GM23338 (cell line): ENCODE measurements around the gene SLC2A2. TPM values are rescaled to one million over a fixed set of nuclear protein-coding genes. Genes with fewer than 3 reads are reported as not detected.

Experiments
- ATAC-seq: fragments of 200-7000 bp; cut with Tn5 transposase; 3 replicates; pipeline ENCODE4 v1.9.1; 2020
- DNase-seq: peaks from one replicate; pipeline ENCODE4 v3.0.0-alpha.2; 2015; ENCODE audit warnings: low spot score
- H2AFZ ChIP-seq: fragments of 200-600 bp; sonication (generic); 2 replicates; pipeline ENCODE4 v1.8.0; 2016; ENCODE audit warnings: antibody characterized with exemption, mild to moderate bottlenecking, moderate library complexity
- H3F3A ChIP-seq: fragments of 200-600 bp; sonication (generic); replicated peaks from 2 replicates; pipeline ENCODE4 v1.8.0; 2017; ENCODE audit warnings: antibody characterized with exemption, mixed run types, low read depth
- H3K27ac ChIP-seq: fragments of 200-600 bp; sonication (generic); 2 replicates; pipeline ENCODE4 v1.6.1; 2016; ENCODE audit warnings: low read depth
- H3K27me3 ChIP-seq: fragments of 200-600 bp; sonication (generic); 2 replicates; pipeline ENCODE4 v1.8.0; 2016; ENCODE audit warnings: mild to moderate bottlenecking, mixed run types, moderate library complexity; ENCODE audit not compliant: insufficient read depth
- H3K36me3 ChIP-seq: fragments of 200-600 bp; sonication (generic); 2 replicates; pipeline ENCODE4 v1.8.0; 2016; ENCODE audit warnings: mild to moderate bottlenecking; ENCODE audit not compliant: insufficient read depth
- H3K4me1 ChIP-seq: fragments of 200-600 bp; sonication (generic); 2 replicates; pipeline ENCODE4 v1.8.0; 2016; ENCODE audit warnings: mild to moderate bottlenecking, moderate library complexity; ENCODE audit not compliant: insufficient read depth
- H3K4me2 ChIP-seq: fragments of 200-600 bp; sonication (generic); 2 replicates; pipeline ENCODE4 v1.7.1; 2017; ENCODE audit warnings: mixed run types
- H3K4me3 ChIP-seq: fragments of 200-600 bp; sonication (generic); 2 replicates; pipeline ENCODE4 v1.6.1; 2016; ENCODE audit warnings: mixed run types
- H3K79me2 ChIP-seq: fragments of 200-600 bp; sonication (generic); replicated peaks from 2 replicates; pipeline ENCODE4 v1.8.0; 2017; ENCODE audit warnings: mild to moderate bottlenecking; ENCODE audit not compliant: insufficient read depth
- H3K9me2 ChIP-seq: fragments of 200-600 bp; sonication (generic); 2 replicates; pipeline ENCODE4 v1.8.0; 2017; ENCODE audit not compliant: insufficient read depth
- H4K20me1 ChIP-seq: fragments of 200-600 bp; sonication (generic); replicated peaks from 2 replicates; pipeline ENCODE4 v1.8.0; 2017; ENCODE audit warnings: mild to moderate bottlenecking; ENCODE audit not compliant: insufficient read depth
- H3K27ac Mint-ChIP-seq: 2 replicates; pipeline ENCODE4 v1.8.0; 2020; ENCODE audit warnings: inconsistent platforms, mild to moderate bottlenecking, moderate library complexity, mixed read lengths
- H3K27me3 Mint-ChIP-seq: 3 replicates; pipeline ENCODE4 v1.8.0; 2022; ENCODE audit warnings: low read depth, mild to moderate bottlenecking, moderate library complexity, mixed read lengths, inconsistent platforms; ENCODE audit not compliant: insufficient read depth, poor library complexity
- H3K36me3 Mint-ChIP-seq: 3 replicates; pipeline ENCODE4 v1.8.0; 2021; ENCODE audit warnings: low read depth, mild to moderate bottlenecking, inconsistent platforms, moderate library complexity, mixed read lengths
- H3K4me1 Mint-ChIP-seq: 3 replicates; pipeline ENCODE4 v1.8.0; 2020; ENCODE audit warnings: mild to moderate bottlenecking, inconsistent platforms, mixed read lengths
- H3K4me3 Mint-ChIP-seq: 3 replicates; pipeline ENCODE4 v1.8.0; 2021; ENCODE audit warnings: moderate library complexity, mild to moderate bottlenecking, inconsistent platforms, mixed read lengths
- H3K9me3 Mint-ChIP-seq: 3 replicates; pipeline ENCODE4 v1.8.0; 2020; ENCODE audit warnings: moderate library complexity, mild to moderate bottlenecking, inconsistent platforms, mixed read lengths
- CTCF ChIP-seq, 2 experiments: fragments of 200-600 bp in 1 of 2; sonication (generic) in 1 of 2; conservative IDR thresholded peaks; 2 replicates each; pipeline versions ENCODE4 v1.5.1 to v1.6.1; 2016 to 2017; ENCODE audit warnings: antibody characterized with exemption in 2 of 2, low read depth in 2 of 2, mild to moderate bottlenecking in 2 of 2, moderate library complexity in 1 of 2
- ETS1 ChIP-seq: IDR thresholded peaks from 2 replicates; pipeline ENCODE4 v1.6.1; 2016; ENCODE audit warnings: antibody characterized with exemption
- EZH2 ChIP-seq: fragments of 200-600 bp; sonication (generic); IDR thresholded peaks from one replicate; pipeline ENCODE4 v1.8.0; 2017; ENCODE audit warnings: antibody characterized with exemption, mild to moderate bottlenecking, low read depth; ENCODE audit not compliant: unreplicated experiment
- EZH2phosphoT487 ChIP-seq: fragments of 200-600 bp; sonication (generic); IDR thresholded peaks from one replicate; pipeline ENCODE4 v1.8.1; 2018; ENCODE audit warnings: antibody characterized with exemption; ENCODE audit not compliant: unreplicated experiment
- JUNB ChIP-seq: IDR thresholded peaks from one replicate; pipeline ENCODE4 v1.6.1; 2016; ENCODE audit warnings: antibody characterized with exemption; ENCODE audit not compliant: unreplicated experiment
- NANOG ChIP-seq: IDR thresholded peaks from 2 replicates; pipeline ENCODE4 v1.6.1; 2016; ENCODE audit warnings: antibody characterized with exemption, borderline replicate concordance
- POLR2AphosphoS5 ChIP-seq: IDR thresholded peaks from 2 replicates; pipeline ENCODE4 v1.6.1; 2016; ENCODE audit warnings: antibody characterized with exemption, low read depth
- STAT1 ChIP-seq: IDR thresholded peaks from one replicate; pipeline ENCODE4 v1.6.1; 2016; ENCODE audit warnings: antibody characterized with exemption; ENCODE audit not compliant: unreplicated experiment
- ZNF331 ChIP-seq: fragments of 250-450 bp; sonication (Bioruptor Pico); IDR thresholded peaks from 2 replicates; pipeline ENCODE4 v1.5.0; 2020; ENCODE audit warnings: low read depth, mild to moderate bottlenecking, moderate library complexity
- polyA plus RNA-seq: library from polyadenylated mRNA; unstranded; fragments of >200 nt; fragmentation: Nextera tagmentation; extraction: Ambion mirVana; gene quantifications from 2 replicates; pipeline ENCODE4 v1.2.1, GENCODE V29; 2016
- total RNA-seq: library from RNA; depleted of rRNA; stranded (reverse); fragments of >200 nt; shearing (Covaris generic); gene quantifications from 2 replicates; pipeline ENCODE4 v1.2.3, GENCODE V29; 2014

The SLC2A2 gene
- total and polyA plus RNA-seq, 2 experiments from 2014 or later: not detected

- Mint-ChIP-seq H3K9me3 (no peaks in the 10 kb centered on the region), H3K36me3 (no peaks in the 10 kb centered on the region), H3K27me3 (no peaks in the 10 kb centered on the region), H3K4me1 (no peaks in the 10 kb centered on the region), H3K27ac (no peak overlapping the region), H3K4me3 (no peak overlapping the region)
- DNase-seq: peak; percentile 67
- peak; percentile 74 for ATAC-seq
- H3K4me3 ChIP-seq: no peak overlapping the region
- H3K27me3 ChIP-seq: no peaks in the 10 kb centered on the region
- no peaks in the 10 kb centered on the region for H3K9me2 ChIP-seq
- H3K4me2 ChIP-seq: no peak overlapping the region
- no peak overlapping the region for H2AFZ ChIP-seq
- no peaks in the 10 kb centered on the region for H3F3A ChIP-seq
- H3K4me1 ChIP-seq: no peaks in the 10 kb centered on the region
- no peak overlapping the region for H3K27ac ChIP-seq
- H3K36me3 ChIP-seq: no peaks in the 10 kb centered on the region
- no peaks in the 10 kb centered on the region for H4K20me1 ChIP-seq
- H3K79me2 ChIP-seq: no peaks in the 10 kb centered on the region
- no peak for TF ChIP-seq JUNB
- peak; percentile 64 to 79 for TF ChIP-seq CTCF (conservative IDR thresholded peaks at IDR 0.05; ENCODE audit: low read depth in 2 of 2)
- no peak for TF ChIP-seq ZNF331
Measured at GRCh38 chr3:171018156-171018935, 8.2 kb downstream of the SLC2A2 start.

GRCh38 chr3:171013822-171014748 lies 12.4 kb downstream of the SLC2A2 start:
- no peak overlapping the region for H3K4me3 ChIP-seq
- no peaks in the 10 kb centered on the region for H3K4me1 ChIP-seq
- DNase-seq: no peak
- Mint-ChIP-seq H3K4me1 (no peaks in the 10 kb centered on the region), H3K27ac (no peak overlapping the region), H3K4me3 (no peak overlapping the region), H3K9me3 (no peaks in the 10 kb centered on the region), H3K27me3 (no peaks in the 10 kb centered on the region), H3K36me3 (no peaks in the 10 kb centered on the region)
- H3K27me3 ChIP-seq: no peaks in the 10 kb centered on the region
- H3K4me2 ChIP-seq: no peak overlapping the region
- no peak for ATAC-seq
- no peaks in the 10 kb centered on the region for H3K36me3 ChIP-seq
- H3K9me2 ChIP-seq: no peaks in the 10 kb centered on the region
- H3K79me2 ChIP-seq: no peaks in the 10 kb centered on the region
- no peak overlapping the region for H3K27ac ChIP-seq
- TF ChIP-seq ZNF331: peak; percentile 34; the same call in 1 of the 2 replicates
- TF ChIP-seq POLR2AphosphoS5: no peak
- no peak overlapping the region for H2AFZ ChIP-seq
- no peaks in the 10 kb centered on the region for H4K20me1 ChIP-seq
- no peaks in the 10 kb centered on the region for H3F3A ChIP-seq

GRCh38 chr3:171011873-171012336 lies 14.6 kb downstream of the SLC2A2 start:
- no peaks in the 10 kb centered on the region for H3K9me3 Mint-ChIP-seq
- H3K4me1 Mint-ChIP-seq: no peaks in the 10 kb centered on the region
- no peaks in the 10 kb centered on the region for H3K79me2 ChIP-seq
- no peaks in the 10 kb centered on the region for H3K36me3 Mint-ChIP-seq
- no peaks in the 10 kb centered on the region for H3K4me1 ChIP-seq
- no peaks in the 10 kb centered on the region for H3K27me3 ChIP-seq
- no peak overlapping the region for H2AFZ ChIP-seq
- no peak for DNase-seq
- no peaks in the 10 kb centered on the region for H3F3A ChIP-seq
- no peaks in the 10 kb centered on the region for H3K9me2 ChIP-seq
- H3K27ac Mint-ChIP-seq: no peak overlapping the region
- no peaks in the 10 kb centered on the region for H3K36me3 ChIP-seq
- no peak for ATAC-seq
- no peaks in the 10 kb centered on the region for H4K20me1 ChIP-seq
- no peak overlapping the region for H3K27ac ChIP-seq
- H3K4me2 ChIP-seq: no peak overlapping the region
- no peak overlapping the region for H3K4me3 Mint-ChIP-seq
- no peak overlapping the region for H3K4me3 ChIP-seq
- H3K27me3 Mint-ChIP-seq: peaks cover 1% of the 10 kb centered on the region
- TF ChIP-seq STAT1 (no peak), CTCF (conservative IDR thresholded peaks at IDR 0.05; ENCODE audit: low read depth in 2 of 2) (no peak), ZNF331 (no peak), JUNB (no peak), EZH2 (no peak), ETS1 (no peak), POLR2AphosphoS5 (no peak), NANOG (no peak), EZH2phosphoT487 (no peak)
